Measurements from ENCODE around the gene GALNT9.
"Not testable (repeated sequence)": the region's sequence is repeated elsewhere in the genome, so short reads cannot be mapped to it uniquely, and the experiment has no call there.

Gene GALNT9

DNA sequence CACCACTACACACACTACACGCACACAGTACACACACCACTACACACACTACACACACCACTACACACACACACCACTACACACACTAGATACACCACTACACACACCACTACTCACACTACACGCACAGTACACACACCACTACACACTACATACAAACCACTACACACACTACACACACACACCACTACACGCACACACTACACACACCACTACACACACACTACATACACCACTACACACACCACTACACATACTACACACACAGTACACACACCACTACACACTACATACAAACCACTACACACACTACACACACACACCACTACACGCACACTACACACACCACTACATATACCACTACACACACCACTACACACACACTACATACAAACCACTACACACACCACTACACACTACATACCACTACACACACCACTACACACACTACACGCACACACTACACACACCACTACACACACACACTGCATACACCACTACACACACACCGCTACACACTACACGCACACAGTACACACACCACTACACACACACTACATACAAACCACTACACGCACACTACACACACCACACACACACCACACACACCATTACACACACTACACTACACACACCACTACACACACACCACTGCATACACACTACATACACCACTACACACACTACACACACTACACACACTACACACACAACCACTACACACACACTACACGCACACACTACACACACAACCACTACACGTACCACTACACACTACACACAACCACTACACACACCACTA lies 173.4 kb downstream of the GALNT9 start:
- DNase-seq (ENCODE audit: low read depth in 3 of 3): no peak

DNA sequence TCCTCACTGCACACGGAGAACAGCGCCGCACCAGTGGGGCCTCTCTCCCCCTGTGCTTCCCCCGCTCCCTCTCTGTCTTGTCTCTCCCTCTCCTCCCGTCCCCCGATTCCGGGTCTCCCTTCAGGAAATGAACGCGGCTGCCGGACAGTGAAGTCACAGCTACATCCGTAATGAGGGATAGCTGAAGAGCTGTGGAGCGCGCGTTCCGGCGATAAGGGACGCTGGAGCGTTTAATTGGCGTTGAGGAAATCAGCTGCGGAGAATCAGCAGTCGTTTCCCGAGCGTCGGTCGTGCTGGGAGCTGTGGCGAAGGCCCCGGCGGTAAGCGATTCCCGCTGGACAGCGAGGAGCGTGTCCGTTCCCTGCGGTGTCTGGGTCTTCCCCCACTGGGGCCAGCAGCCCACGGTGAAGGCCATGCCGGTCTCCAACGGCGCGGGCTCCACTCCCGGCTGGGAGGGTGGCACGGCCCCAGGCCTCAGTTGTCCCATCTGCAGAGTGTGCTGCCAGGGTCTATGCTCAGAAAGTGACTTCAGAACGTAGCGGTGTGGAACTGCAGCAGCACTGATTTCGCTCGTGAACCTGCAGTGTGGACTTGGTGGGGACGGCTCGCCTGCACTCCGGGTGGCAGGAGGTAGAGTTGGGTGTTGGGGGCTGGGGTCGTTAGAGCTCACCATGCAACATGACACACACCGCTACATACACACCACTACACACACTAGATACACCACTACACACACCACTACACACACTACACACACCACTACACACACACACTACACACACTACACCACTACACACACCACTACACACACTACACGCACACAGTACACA lies 174.2 kb downstream of the GALNT9 start:
- no peak for DNase-seq (ENCODE audit: low read depth in 3 of 3)

GRCh38 chr12:132154341-132154761 lies 175.0 kb downstream of the GALNT9 start:
- DNase-seq (ENCODE audit: low read depth in 3 of 3): no peak

DNA sequence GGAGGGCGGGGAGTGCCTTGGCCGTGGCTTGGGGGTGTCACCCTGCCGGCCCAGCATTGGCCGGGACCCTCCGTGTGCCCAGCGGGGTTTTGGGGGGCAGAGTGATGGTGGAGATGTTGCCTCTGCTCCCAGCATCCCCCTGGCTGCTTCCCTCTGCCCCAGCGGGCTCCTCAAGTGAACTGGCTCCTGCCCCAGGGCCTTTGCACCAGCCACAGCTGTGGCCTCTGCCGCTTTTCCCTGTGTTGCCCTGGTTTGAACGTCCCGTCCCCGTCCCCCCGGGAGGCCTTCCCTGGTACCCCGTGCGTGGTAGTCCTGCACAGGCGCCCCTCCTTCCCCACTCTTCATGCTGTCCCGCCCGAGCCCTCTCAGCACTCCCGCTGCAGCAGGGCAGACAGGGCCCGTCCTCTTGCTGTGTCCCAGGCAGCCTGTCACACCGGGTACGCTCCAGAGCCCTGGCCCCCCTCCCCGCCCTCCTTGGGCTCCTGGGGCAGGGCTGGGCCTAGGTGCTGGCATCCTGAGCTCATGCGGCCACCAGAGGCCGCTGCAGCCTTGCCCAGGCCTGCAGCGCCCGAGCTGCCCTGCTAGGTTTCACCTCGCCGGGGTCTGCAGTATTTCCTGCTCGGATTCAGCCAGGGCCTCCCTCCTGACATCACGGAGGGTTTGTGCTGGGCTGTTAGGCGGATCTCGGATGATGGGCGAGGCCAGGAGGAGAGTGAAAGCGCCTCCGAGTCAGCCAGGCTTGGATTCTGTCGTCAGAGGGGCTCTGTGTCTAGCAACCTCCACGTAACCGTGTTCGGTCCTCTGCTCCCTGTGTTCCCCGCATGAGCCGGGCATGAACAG lies 175.7 kb downstream of the GALNT9 start:
- peak; percentile 36 to 50 (median 48) for DNase-seq (ENCODE audit: low read depth in 3 of 3)

DNA sequence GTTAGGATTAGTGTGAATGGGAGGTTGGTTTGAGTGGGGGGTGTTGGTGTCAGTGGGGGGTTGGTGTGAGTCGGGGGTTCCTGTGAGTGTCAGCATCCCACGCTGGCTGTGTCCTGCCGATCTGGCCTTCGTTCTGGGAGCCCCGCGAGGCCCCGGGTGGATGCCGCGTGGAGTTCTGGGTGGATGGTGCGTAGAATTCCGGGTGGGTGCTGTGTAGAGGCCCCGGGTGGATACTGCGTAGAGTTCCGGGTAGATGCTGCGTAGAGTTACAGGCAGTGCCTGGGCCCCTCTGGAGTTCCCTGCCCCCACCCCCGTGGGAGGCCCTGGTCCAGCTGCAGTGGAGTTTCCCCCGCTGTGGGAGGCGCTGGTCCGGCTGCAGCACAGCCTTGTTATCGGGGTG lies 176.4 kb downstream of the GALNT9 start:
- no peak for DNase-seq (ENCODE audit: low read depth in 3 of 3)

GRCh38 chr12:132152411-132152821 lies 177.0 kb downstream of the GALNT9 start:
- no peak for DNase-seq (ENCODE audit: low read depth in 3 of 3)

DNA sequence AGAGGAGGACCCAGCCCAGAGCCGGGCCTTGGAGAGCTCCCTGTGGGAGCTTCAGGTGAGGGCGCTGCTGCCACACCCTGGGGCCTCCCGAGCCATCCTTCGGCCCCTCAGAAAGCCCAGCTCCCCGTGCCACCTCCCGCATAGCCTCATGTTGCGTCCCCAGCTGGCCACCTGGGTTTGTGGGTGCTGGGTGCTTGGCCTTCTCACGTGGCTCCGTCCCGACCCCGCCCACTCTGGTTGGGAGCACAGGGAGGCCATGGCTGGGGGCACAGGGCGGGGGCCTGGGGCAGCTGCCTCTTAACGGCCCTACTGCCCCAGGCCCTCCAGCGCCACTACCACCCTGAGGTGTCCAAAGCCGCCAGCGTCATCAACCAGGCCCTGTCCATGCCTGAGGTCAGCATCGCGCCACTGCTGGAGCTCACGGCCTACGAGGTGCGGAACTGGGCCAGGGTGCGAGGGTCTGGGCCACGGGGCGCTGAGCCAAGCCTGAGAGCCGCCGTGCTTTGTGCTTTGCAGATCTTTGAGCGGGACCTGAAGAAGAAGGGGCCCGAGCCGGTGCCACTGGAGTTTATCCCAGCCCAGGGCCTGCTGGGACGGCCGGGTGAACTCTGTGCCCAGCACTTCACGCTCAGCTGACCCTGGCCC lies 177.5 kb downstream of the GALNT9 start:
- no peak for DNase-seq (ENCODE audit: low read depth in 3 of 3)

GRCh38 chr12:132151145-132151765 lies 178.1 kb downstream of the GALNT9 start:
- no peak for DNase-seq (ENCODE audit: low read depth in 3 of 3)

DNA sequence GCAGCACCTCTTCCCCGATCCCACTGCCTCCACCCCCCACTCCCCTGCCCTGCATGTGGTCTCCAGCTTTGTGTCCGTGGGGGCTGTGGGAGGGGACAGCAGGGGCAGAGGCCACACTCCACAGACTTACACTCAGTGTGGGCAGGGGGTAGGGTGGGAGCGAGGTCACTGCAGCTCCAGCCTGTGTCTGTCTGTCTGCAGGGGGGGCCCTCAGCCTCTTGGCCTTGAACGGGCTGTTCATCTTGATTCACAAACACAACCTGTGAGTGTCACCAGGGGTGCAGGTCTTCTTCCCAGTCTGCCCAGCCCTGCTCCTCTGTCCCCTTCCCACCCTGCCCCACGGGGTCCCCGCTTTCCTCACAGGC lies 178.6 kb downstream of the GALNT9 start:
- no peak for DNase-seq (ENCODE audit: low read depth in 3 of 3)

- not testable (repeated sequence) for DNase-seq (ENCODE audit: low read depth in 3 of 3)
Observed at GRCh38 chr12:132149526-132149925, 179.9 kb downstream of the GALNT9 start.

DNA sequence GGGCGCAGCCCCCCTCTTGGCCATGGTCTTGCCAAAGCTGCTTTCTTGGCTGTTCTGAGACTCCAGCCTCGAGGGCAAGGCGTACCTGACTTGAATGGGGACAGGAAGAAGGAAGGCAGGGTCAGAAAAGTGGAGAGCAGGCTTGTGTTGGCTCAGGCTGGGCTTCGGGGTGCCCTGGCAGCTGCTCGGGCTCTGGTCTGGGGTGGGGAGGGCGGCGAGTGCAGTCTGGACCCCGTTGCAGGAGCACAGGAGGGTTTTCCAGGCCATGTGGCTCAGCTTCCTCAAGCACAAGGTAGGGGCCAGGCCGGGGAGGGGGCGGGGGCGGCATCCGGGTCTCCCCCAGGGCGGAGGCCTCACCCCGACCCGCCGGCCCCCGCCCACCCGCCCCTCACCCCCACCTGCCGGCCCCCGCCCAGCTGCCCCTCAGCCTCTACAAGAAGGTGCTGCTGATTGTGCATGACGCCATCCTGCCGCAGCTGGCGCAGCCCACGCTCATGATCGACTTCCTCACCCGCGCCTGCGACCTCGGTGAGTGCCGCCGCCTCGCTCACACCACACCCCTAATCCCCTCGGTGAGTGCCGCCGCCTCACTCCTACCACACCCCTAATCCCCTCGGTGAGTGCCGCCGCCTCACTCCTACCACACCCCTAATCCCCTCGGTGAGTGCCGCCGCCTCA lies 180.9 kb downstream of the GALNT9 start:
- no peak for DNase-seq (ENCODE audit: low read depth in 3 of 3)

DNA sequence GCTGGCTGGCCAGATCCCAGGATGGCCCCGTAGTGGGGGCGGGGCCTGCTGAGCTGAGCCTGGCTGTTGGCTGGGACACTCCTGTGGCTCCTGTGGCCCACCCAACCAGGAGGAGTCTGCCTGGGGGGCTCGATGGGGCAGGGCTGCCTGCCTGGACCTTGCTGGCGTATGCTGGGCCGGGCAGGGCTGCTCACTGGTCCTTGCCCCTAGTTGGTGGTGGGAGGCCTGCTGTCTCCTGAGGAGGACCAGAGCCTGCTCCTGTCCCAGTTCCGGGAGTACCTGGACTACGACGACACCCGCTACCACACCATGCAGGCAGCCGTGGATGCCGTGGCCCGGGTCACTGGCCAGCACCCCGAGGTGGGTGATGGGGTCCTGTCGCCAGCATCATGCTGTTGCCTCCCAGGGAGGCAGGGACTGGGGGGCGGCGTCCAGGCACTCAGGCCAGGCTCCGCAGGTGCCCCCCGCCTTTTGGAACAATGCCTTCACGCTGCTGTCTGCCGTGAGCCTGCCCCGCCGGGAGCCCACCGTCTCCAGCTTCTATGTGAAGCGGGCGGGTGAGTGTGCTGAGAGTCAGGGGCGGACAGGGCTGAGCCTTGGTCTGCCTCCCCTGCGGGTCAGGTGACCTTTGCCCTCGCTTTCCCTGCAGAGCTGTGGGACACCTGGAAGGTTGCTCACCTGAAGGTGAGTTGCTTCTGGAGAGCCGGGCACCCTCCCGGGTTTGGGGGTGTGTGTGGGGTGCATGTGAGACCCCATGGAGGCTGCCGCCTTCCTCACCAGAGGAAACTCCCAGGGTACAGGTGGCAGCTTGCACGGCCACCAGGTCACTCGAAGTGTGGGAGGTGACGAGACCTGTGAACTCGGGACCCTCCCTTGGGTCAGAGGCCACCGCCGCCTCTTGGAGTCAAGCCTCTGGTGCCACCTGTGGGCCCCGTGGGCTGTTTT lies 181.7 kb downstream of the GALNT9 start:
- no peak for DNase-seq (ENCODE audit: low read depth in 3 of 3)

- DNase-seq (ENCODE audit: low read depth in 3 of 3): no peak
Observed at GRCh38 chr12:132146772-132147422, 182.5 kb downstream of the GALNT9 start.

Data from stimulated activated CD4-positive, alpha-beta T cell treated with anti-CD3 and anti-CD28 coated beads, TNF-alpha, amount 100 ng/mL, for 4 hours (primary cell).